ENCODE data around the gene COL4A4. TPM values are rescaled to one million over a fixed set of nuclear protein-coding genes. Genes with fewer than 3 reads are reported as not detected.

COL4A4 gene
- total and polyA plus RNA-seq, 2 donors (not counting 1 experiment from before 2014, with no cell fraction given) = 6.2 to 30.2 TPM

DNA sequence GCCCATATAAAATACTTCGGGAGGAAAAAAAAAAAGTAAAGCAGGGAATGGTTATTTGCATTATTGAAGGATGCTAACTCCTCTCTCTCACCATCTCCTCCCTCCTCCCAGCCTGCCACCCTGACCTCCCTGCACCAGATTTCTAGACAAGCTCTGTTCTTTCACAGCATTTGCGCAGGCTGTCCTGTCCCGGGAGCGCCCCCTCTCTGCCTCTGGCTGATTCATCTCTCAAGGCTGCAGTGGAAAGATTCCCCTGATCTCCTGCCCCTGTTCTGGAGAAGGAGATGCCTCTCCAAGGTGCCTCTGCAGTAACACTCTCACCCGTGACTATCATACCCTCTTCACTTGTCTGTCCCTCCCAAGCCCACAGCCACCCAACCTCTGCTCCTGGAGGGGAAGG is 38.5 kb downstream of the COL4A4 start:
- H3K4me3 ChIP-seq (ENCODE audit: control extremely low read depth in 1 of 5, extremely low read depth in 1 of 5, insufficient read depth in 1 of 5, low read depth in 2 of 5, low read length in 4 of 5) = no peak overlapping the region
- no peak for DNase-seq

DNA sequence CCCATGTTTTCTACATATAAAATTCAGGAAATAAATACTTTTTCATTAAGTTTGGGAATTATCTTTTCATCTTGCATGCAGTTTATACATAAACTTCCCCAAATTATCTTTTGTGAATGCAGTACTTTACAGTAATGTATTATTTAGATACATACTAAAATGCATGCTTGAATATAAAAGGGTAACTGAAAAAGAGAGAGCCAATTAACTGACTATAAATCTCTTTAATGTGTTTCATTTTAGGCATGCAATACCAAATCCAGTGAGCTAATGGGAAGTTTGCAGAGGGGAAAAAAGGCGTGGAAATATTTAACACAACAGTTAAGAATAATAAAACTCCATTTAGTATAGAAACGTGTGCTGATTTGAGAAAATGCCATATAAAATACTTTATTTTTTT is 39.2 kb downstream of the COL4A4 start:
- Histone ChIP-seq H3K79me2 (ENCODE audit: control insufficient read depth, insufficient read depth, low read length) (no peaks in the 10 kb centered on the region), H3K27ac (ENCODE audit: low read length in 2 of 2) (no peak overlapping the region), H3K27me3 (replicated peaks in 1 of 4; ENCODE audit: control extremely low read depth in 1 of 4, control insufficient read depth in 3 of 4, insufficient read depth in 4 of 4, low read length in 3 of 4) (peaks cover 0 to 5% (median 0%) of the 10 kb centered on the region in 4 experiments), H3K4me1 (ENCODE audit: control insufficient read depth in 2 of 2, insufficient read depth in 2 of 2, low read length in 2 of 2) (no peaks in the 10 kb centered on the region), H3K9me3 (ENCODE audit: control extremely low read depth in 1 of 3, control insufficient read depth in 2 of 3, insufficient read depth in 1 of 3, low read length in 2 of 3) (no peaks in the 10 kb centered on the region), H3K36me3 (replicated peaks in 1 of 2; ENCODE audit: control extremely low read depth in 1 of 2, control insufficient read depth in 1 of 2, extremely low read depth in 1 of 2, insufficient read depth in 2 of 2, low read length in 1 of 2) (no peaks in the 10 kb centered on the region), H4K20me1 (ENCODE audit: control insufficient read depth, insufficient read depth, low read length, poor library complexity, severe bottlenecking) (no peaks in the 10 kb centered on the region), H3K4me3 (ENCODE audit: control extremely low read depth in 1 of 5, extremely low read depth in 1 of 5, insufficient read depth in 1 of 5, low read depth in 2 of 5, low read length in 4 of 5) (no peak overlapping the region), H2AFZ (ENCODE audit: insufficient read depth, low read depth, low read length, poor library complexity, severe bottlenecking) (no peak overlapping the region), H3K9ac (ENCODE audit: low read length) (no peak overlapping the region), H3K4me2 (replicated peaks; ENCODE audit: low read depth, low read length, poor library complexity, severe bottlenecking) (no peak overlapping the region)
- intact Hi-C loops (cut with micrococcal nuclease) = no loop called here
- no peak overlapping the region for H3K4me3 Mint-ChIP-seq
- ATAC-seq (ENCODE audit: low read depth) (no peak), DNase-seq (no peak)
- no peaks in the 10 kb centered on the region for H3K27me3 Mint-ChIP-seq
- no peaks in the 10 kb centered on the region for H3K4me1 Mint-ChIP-seq
- WGBS (ENCODE audit: insufficient coverage) = no CpG with 5 or more reads among the region's 2 CpGs
- CTCF ChIA-PET = interaction anchor here (14.8 kb wide), 1 partner anchor 113 kb away, joined by 267 read pairs; no protein-coding TSS in a partner anchor
- POLR2A ChIA-PET = no interaction called here
- no peak for TF ChIP-seq EZH2 (IDR thresholded peaks at IDR 0.05; ENCODE audit: borderline replicate concordance, insufficient read depth, low read depth, low read length, poor library complexity, severe bottlenecking)
- TF ChIP-seq, protein P1, sequence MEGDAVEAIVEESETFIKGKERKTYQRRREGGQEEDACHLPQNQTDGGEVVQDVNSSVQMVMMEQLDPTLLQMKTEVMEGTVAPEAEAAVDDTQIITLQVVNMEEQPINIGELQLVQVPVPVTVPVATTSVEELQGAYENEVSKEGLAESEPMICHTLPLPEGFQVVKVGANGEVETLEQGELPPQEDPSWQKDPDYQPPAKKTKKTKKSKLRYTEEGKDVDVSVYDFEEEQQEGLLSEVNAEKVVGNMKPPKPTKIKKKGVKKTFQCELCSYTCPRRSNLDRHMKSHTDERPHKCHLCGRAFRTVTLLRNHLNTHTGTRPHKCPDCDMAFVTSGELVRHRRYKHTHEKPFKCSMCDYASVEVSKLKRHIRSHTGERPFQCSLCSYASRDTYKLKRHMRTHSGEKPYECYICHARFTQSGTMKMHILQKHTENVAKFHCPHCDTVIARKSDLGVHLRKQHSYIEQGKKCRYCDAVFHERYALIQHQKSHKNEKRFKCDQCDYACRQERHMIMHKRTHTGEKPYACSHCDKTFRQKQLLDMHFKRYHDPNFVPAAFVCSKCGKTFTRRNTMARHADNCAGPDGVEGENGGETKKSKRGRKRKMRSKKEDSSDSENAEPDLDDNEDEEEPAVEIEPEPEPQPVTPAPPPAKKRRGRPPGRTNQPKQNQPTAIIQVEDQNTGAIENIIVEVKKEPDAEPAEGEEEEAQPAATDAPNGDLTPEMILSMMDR (IDR thresholded peaks at IDR 0.05) = no peak
- H3K27ac Mint-ChIP-seq = no peak overlapping the region
- H3K9me3 Mint-ChIP-seq (ENCODE audit: insufficient read depth) = no peaks in the 10 kb centered on the region

More for the DNA sequence above, 38.5 kb downstream of the COL4A4 start:
- Mint-ChIP-seq H3K4me3 (no peak overlapping the region), H3K27me3 (no peaks in the 10 kb centered on the region), H3K27ac (no peak overlapping the region), H3K9me3 (ENCODE audit: insufficient read depth) (no peaks in the 10 kb centered on the region), H3K4me1 (no peaks in the 10 kb centered on the region)
- no peak overlapping the region for H3K9ac ChIP-seq (ENCODE audit: low read length)
- TF ChIP-seq, protein P1 (IDR thresholded peaks at IDR 0.05) = no peak
- TF ChIP-seq EZH2 (IDR thresholded peaks at IDR 0.05; ENCODE audit: borderline replicate concordance, insufficient read depth, low read depth, low read length, poor library complexity, severe bottlenecking) = no peak
- H4K20me1 ChIP-seq (ENCODE audit: control insufficient read depth, insufficient read depth, low read length, poor library complexity, severe bottlenecking) = no peaks in the 10 kb centered on the region
- H3K79me2 ChIP-seq (ENCODE audit: control insufficient read depth, insufficient read depth, low read length) = no peaks in the 10 kb centered on the region
- intact Hi-C loops (cut with micrococcal nuclease) = no loop called here
- 74% methylated on average over 3 of the region's 5 CpGs for WGBS (ENCODE audit: insufficient coverage)
- H3K27me3 ChIP-seq (replicated peaks in 1 of 4; ENCODE audit: control extremely low read depth in 1 of 4, control insufficient read depth in 3 of 4, insufficient read depth in 4 of 4, low read length in 3 of 4) = peaks cover 0 to 5% (median 0%) of the 10 kb centered on the region in 4 experiments
- ChIA-PET POLR2A (no interaction called here), CTCF (interaction anchor here (1.2 to 14.8 kb wide), 2 partner anchors 112 to 120 kb away, joined by 3 to 267 read pairs; no protein-coding TSS in a partner anchor)
- H3K4me1 ChIP-seq (ENCODE audit: control insufficient read depth in 2 of 2, insufficient read depth in 2 of 2, low read length in 2 of 2) = no peaks in the 10 kb centered on the region
- no peak overlapping the region for H3K4me2 ChIP-seq (replicated peaks; ENCODE audit: low read depth, low read length, poor library complexity, severe bottlenecking)
- no peak overlapping the region for H3K27ac ChIP-seq (ENCODE audit: low read length in 2 of 2)
- no peak for ATAC-seq (ENCODE audit: low read depth)
- no peaks in the 10 kb centered on the region for H3K36me3 ChIP-seq (replicated peaks in 1 of 2; ENCODE audit: control extremely low read depth in 1 of 2, control insufficient read depth in 1 of 2, extremely low read depth in 1 of 2, insufficient read depth in 2 of 2, low read length in 1 of 2)
- no peak overlapping the region for H2AFZ ChIP-seq (ENCODE audit: insufficient read depth, low read depth, low read length, poor library complexity, severe bottlenecking)
- no peaks in the 10 kb centered on the region for H3K9me3 ChIP-seq (ENCODE audit: control extremely low read depth in 1 of 3, control insufficient read depth in 2 of 3, insufficient read depth in 1 of 3, low read length in 2 of 3)

All from B cell (primary cell).